ENCODE measurements around the gene PLPPR3.

PLPPR3 gene

DNA sequence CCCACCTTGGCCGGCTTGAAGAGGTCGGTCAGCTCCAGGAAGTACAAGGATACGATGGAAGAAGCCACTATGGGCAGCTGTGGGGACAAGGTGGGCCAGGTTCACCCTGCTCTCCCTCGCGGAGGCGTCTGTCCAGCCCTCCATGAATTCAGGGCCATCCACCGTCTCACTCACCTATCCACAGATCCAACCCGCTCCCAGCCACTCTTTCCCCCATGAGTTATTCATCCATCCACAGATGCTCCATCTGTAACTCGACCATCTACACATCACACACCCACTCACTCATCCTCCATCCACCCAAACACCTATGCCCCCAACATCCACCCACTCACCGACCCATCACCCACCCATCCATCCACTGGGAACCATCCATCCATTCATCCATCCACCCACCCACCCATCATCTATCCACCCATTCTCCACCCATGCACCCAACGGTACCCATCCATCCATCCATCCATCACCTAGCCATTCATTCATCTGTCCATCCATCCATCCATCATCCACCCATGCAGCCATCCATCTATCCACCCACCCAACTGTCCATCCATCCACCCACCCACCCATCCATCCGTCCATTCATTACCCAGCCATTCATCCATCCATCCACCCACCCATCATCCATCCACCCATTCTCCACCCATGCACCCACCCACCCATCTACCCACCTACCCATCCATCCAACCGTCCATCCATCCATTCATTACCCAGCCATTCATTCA, 5.8 kb downstream of the PLPPR3 start:
- no peak overlapping the region for H3K4me3 ChIP-seq (ENCODE audit: control insufficient read depth, low read depth, low read length)
- TF ChIP-seq, protein P1, sequence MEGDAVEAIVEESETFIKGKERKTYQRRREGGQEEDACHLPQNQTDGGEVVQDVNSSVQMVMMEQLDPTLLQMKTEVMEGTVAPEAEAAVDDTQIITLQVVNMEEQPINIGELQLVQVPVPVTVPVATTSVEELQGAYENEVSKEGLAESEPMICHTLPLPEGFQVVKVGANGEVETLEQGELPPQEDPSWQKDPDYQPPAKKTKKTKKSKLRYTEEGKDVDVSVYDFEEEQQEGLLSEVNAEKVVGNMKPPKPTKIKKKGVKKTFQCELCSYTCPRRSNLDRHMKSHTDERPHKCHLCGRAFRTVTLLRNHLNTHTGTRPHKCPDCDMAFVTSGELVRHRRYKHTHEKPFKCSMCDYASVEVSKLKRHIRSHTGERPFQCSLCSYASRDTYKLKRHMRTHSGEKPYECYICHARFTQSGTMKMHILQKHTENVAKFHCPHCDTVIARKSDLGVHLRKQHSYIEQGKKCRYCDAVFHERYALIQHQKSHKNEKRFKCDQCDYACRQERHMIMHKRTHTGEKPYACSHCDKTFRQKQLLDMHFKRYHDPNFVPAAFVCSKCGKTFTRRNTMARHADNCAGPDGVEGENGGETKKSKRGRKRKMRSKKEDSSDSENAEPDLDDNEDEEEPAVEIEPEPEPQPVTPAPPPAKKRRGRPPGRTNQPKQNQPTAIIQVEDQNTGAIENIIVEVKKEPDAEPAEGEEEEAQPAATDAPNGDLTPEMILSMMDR (IDR thresholded peaks at IDR 0.05; ENCODE audit: control insufficient read depth, insufficient read depth, low read depth, low read length, missing control alignments) = no peak
- no peak for DNase-seq (ENCODE audit: low read depth)

DNA sequence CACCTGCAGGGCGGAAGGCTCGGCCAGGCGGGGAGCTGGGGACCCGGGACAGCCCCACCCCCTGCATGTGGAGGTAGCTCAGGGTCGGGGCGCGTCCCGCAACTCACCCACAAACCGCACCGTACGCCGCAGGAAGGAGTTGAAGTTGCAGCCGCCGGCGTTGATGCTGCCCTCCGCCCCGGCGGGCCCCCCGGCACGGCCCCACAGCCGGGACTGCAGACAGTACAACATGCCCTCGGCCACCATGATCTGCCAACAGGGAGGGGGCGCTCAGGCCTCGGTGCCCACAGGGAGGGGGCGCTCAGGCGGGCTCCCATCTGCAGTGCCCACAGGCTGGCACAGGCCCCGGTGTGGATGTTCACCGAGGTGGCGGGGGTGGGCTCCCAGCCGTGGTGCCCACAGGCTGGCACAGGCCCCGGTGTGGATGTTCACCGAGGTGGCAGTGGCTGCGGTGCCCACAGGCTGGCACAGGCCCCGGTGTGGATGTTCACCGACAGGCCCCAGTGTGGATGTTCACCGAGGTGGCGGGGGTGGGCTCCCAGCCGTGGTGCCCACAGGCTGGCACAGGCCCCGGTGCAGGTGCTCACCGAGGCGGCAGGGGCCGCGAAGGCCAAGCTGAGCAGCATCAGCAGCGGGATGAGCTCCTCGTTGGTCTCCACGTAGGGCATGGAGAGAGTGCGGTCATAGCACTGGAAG, 6.5 kb downstream of the PLPPR3 start:
- no peak for DNase-seq (ENCODE audit: low read depth)
- H3K4me3 ChIP-seq (ENCODE audit: control insufficient read depth, low read depth, low read length) = no peak overlapping the region
- TF ChIP-seq, protein P1 (IDR thresholded peaks at IDR 0.05; ENCODE audit: control insufficient read depth, insufficient read depth, low read depth, low read length, missing control alignments) = no peak

DNA sequence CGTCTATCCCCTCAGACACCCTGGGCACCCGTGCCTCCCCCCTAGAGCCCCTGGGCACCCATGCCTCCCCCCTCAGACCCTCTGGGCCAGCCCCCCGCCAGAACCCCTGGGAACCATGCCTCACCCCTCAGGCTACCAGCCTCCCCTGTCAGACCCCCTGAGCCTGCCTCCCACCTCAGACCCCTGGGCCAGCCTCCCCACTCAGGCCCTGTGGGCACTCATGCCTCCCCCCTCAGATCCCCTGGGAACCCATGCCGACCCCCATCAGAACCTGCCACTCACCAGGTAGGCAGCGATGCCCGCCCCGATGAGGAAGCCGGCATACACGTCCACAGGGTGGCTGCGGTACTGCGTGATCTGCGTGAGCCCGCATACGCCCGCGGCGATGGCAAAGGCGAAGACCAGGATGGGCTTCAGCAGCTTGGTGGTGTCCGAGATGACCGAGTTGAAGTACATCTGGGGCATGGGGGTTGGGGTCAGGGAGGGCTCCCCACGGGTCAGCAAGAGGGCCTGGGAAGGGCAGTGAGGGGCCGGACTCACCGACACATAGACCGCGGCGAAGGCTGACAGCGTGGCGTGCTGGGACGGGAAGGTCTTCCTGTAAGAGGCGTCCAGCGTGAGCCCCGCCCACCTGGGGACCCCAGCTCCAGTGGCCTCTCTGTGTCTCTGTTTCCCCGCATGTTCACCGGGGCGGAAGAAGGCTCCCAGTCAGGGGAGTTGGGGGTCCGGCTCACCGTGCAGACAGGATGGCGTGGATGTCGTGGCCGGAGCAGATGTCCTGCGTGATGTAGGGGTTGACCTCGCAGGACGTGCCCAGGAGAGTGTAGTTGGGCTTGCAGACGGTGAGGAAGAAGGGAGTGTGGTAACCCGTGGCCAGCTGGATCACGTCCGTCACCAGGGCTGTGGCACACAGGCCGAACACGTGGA, 7.3 kb downstream of the PLPPR3 start:
- TF ChIP-seq, protein P1 (IDR thresholded peaks at IDR 0.05; ENCODE audit: control insufficient read depth, insufficient read depth, low read depth, low read length, missing control alignments) = no peak
- no peak for DNase-seq (ENCODE audit: low read depth)
- no peak overlapping the region for H3K4me3 ChIP-seq (ENCODE audit: control insufficient read depth, low read depth, low read length)

DNA sequence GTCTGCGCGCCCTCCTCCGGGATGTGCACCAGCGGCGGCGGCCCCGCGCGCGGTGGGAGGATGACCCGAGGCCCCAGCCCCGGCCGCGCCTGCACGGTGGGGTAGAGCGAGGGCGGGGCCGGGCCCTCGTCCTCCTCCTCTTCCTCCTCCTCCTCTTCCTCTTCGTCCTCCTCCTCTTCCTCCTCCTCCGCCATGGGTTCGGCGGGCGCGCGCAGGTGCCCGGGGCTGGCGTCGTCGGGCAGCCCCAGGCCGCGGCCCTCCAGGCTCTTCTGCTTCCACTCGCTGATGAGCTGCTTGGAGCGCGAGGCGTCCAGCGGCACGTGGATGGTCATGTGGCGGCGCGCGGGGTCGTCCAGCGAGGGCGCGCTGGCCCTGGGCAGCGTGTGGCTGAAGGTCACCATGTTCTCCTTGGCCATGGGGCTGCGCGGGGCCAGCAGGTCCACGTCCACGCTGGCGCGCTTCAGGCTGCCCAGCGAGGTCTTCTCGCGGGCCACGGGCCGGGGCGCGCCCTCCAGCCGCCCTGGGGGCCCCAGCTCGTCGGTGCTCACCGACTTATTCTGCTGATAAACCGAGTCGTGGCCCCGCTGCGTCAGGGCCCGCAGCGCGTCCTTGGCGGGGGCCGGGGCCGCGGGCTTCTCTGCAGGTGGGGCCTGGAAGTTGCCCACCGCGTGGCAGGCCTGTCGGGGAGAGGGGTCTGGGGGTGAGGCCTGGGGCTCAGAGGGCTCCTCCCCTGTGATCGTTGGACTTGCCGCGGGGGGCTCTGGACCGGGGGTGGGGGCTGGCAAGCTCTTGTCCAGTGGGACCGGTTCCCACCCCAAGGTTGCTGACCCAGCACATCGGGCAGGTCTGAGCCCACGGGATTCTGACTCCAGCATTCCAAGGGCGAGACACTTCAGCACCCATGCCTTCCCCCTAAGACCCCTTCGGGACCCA, 8.3 kb downstream of the PLPPR3 start:
- DNase-seq (ENCODE audit: low read depth) = no peak
- TF ChIP-seq, protein P1 (IDR thresholded peaks at IDR 0.05; ENCODE audit: control insufficient read depth, insufficient read depth, low read depth, low read length, missing control alignments) = no peak
- no peak overlapping the region for H3K4me3 ChIP-seq (ENCODE audit: control insufficient read depth, low read depth, low read length)

DNA sequence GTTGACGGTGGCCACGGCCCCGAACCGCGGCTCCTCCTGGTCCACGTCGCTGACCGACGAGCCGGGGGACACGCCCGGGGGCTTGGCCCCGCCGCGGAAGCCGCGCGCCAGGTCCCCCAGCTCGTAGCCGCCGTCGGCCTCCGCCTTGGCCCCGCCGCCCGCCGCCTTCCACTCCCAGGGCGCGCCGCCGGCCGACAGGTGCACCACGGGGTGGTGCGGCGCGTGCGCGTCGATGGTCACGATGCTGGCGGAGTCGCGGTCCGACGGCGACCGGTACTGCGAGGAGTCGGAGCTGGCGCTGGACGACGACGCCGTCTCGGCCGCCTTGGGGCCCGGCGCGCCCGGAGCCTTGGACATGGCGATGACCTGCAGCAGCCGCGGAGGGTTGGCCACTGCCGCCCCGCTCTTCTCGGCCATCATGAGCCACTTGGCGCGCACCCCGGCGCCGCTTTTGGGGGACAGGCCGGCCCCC, 9.0 kb downstream of the PLPPR3 start:
- DNase-seq (ENCODE audit: low read depth) = no peak

More for the DNA sequence above, 9.0 kb downstream of the PLPPR3 start:
- TF ChIP-seq, protein P1 (IDR thresholded peaks at IDR 0.05; ENCODE audit: control insufficient read depth, insufficient read depth, low read depth, low read length, missing control alignments) = no peak
- no peak overlapping the region for H3K4me3 ChIP-seq (ENCODE audit: control insufficient read depth, low read depth, low read length)

Data from AG09309 (cell line).